Muscle of leg (tissue), 16 donors: ENCODE measurements around the gene GALE. TPM values are rescaled to one million over a fixed set of nuclear protein-coding genes. Genes with fewer than 3 reads are reported as not detected.
"Not testable (repeated sequence)": the region's sequence is repeated elsewhere in the genome, so short reads cannot be mapped to it uniquely, and the experiment has no call there.

Experiments used
- DNase-seq: peaks from one replicate; pipeline ENCODE4 v3.0.0; 2013
- H3K27ac ChIP-seq: one replicate; pipeline ENCODE4 v1.5.1; 2013; ENCODE audit warnings: mild to moderate bottlenecking, low read length, control low read depth
- H3K27me3 ChIP-seq: one replicate; pipeline ENCODE4 v1.6.1; 2013; ENCODE audit warnings: low read length; ENCODE audit not compliant: control insufficient read depth, insufficient read depth
- H3K36me3 ChIP-seq: one replicate; pipeline ENCODE4 v1.6.1; 2013; ENCODE audit warnings: low read length; ENCODE audit not compliant: control insufficient read depth, insufficient read depth
- H3K4me1 ChIP-seq: one replicate; pipeline ENCODE4 v1.6.1; 2013; ENCODE audit warnings: low read length; ENCODE audit not compliant: control insufficient read depth, insufficient read depth
- H3K4me3 ChIP-seq: one replicate; pipeline ENCODE4 v1.5.1; 2013; ENCODE audit warnings: low read length, control low read depth
- H3K9me3 ChIP-seq: replicated peaks from 2 replicates; pipeline ENCODE4 v1.6.1; 2013; ENCODE audit warnings: low read depth, low read length; ENCODE audit not compliant: control insufficient read depth
- WGBS: methylation state at CpG from one replicate; pipeline ENCODE4 v1.1.5; 2013; ENCODE audit warnings: missing lambda C conversion rate; ENCODE audit not compliant: insufficient coverage; 5-methylcytosine and 5-hydroxymethylcytosine counted together
- long read RNA-seq, 11 donors: transcript quantifications; one replicate each; lab custom pipeline, GENCODE V29; 2026
- polyA plus RNA-seq, 8 donors: library from polyadenylated mRNA; unstranded; fragments of 120-200 nt; gene quantifications; one replicate each; pipeline versions ENCODE4 v1.2.1 to v1.2.3, GENCODE V29; 2013; ENCODE audit warnings: inconsistent platforms in 1 of 8, low replicate concordance in 1 of 8; ENCODE audit not compliant: insufficient read length in 8 of 8, insufficient read depth in 1 of 8
- total RNA-seq: library from RNA; stranded (reverse); fragments of 120-200 nt; gene quantifications from one replicate; pipeline ENCODE4 v1.2.4, GENCODE V29; 2013

Gene GALE
- 27.4 TPM for total RNA-seq
- polyA plus RNA-seq, result 10 to 100 TPM; 19.5 to 27.8 (median 22.7) TPM
- long read RNA-seq, donor 1, partial matches to known transcripts, result 0 of 1 reads
- long read RNA-seq, donor 1, other reads (novel, unspliced or antisense), result 0 of 1 reads
- long read RNA-seq, donor 2, result 0 reads
- long read RNA-seq, donor 3, transcript GALE-216 (12 exons, 1,566 nt), result major isoform, 5 of 5 reads
- long read RNA-seq, donor 3, partial matches to known transcripts, result 0 of 5 reads
- long read RNA-seq, donor 3, other reads (novel, unspliced or antisense), result 0 of 5 reads
- long read RNA-seq, donor 4, partial matches to known transcripts, result 5 of 5 reads
- long read RNA-seq, donor 4, other reads (novel, unspliced or antisense), result 0 of 5 reads
- long read RNA-seq, donor 5, partial matches to known transcripts, result 5 of 9 reads
- long read RNA-seq, donor 5, other reads (novel, unspliced or antisense), result 0 of 9 reads
- long read RNA-seq, donor 6, partial matches to known transcripts, result 7 of 16 reads
- long read RNA-seq, donor 6, other reads (novel, unspliced or antisense), result 0 of 16 reads
- long read RNA-seq, donor 7, partial matches to known transcripts, result 5 of 10 reads
- long read RNA-seq, donor 7, other reads (novel, unspliced or antisense), result 0 of 10 reads
- long read RNA-seq, donor 8, partial matches to known transcripts, result 0 of 6 reads
- long read RNA-seq, donor 8, other reads (novel, unspliced or antisense), result 0 of 6 reads
- long read RNA-seq, donor 9, partial matches to known transcripts, result 0 of 2 reads
- long read RNA-seq, donor 9, other reads (novel, unspliced or antisense), result 0 of 2 reads
- long read RNA-seq, donor 10, transcript GALE-216 (12 exons, 1,566 nt), result major isoform, 5 of 5 reads
- long read RNA-seq, donor 10, partial matches to known transcripts, result 0 of 5 reads
- long read RNA-seq, donor 10, other reads (novel, unspliced or antisense), result 0 of 5 reads
- long read RNA-seq, donor 11, partial matches to known transcripts, result 6 of 10 reads
- long read RNA-seq, donor 11, other reads (novel, unspliced or antisense), result 0 of 10 reads

GRCh38 chr1:23800400-23801337 is at the start of gene GALE:
TSS of gene GALE (minus strand) at chr1:23800754. CDS start at chr1:23799007, 1,747 bp downstream.
- H3K36me3 ChIP-seq, result peaks cover 44% of the 10 kb centered on the region
- peak; percentile 99 for DNase-seq
- under 1% methylated on average over 82 of the region's 82 CpGs for WGBS

DNA sequence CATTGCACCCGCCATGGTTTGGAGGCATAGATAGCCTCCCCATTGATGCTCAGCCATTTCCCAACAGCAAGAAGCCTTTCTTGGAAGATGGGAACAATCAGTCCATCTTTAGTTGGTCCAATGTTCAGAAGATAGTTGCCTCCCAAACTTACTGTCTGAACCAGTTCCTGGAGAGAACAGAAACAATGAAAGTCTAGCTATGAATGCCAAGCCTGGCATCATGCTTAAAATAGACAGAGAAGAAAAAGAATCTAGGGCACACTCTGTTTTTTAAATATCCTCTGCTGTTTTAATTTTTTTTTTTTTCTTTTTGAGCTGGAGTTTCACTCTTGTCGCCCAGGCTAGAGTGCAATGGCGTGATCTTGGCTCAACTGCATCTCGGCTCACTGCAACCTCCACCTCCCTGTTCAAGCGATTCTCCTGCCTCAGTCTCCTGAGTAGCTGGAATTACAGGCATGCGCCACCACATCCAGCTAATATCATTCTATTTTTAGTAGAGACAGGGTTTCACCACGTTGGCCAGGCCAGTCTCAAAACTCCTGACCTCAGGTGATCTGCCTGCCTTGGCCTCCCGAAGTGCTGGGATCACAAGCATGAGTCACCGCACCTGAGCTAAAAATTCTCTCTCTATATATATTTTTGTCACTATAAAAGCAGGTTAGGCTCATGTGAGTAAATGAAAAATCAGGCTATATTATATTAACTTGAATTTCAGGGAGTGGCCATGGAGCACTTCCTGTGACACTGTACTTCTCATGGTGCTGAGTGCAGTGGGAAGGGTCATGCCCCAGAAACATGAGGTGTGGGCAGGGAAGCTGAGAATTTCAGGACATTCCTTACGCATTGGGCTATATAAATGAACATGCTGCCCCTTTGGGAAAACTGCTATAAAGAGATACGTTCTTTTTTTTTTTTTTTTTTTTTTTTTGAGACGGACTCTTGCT is 48.4 kb upstream of the GALE start:
- Histone ChIP-seq H3K27me3 (no peaks in the 10 kb centered on the region), H3K4me3 (no peak overlapping the region), H3K4me1 (no peaks in the 10 kb centered on the region), H3K27ac (no peak overlapping the region), H3K9me3 (peaks cover 2% of the 10 kb centered on the region), H3K36me3 (peaks cover 11% of the 10 kb centered on the region)
- 93% methylated on average over 5 of the region's 12 CpGs for WGBS
- no peak for DNase-seq

More at GRCh38 chr1:23800400-23801337, at the start of gene GALE:
- H3K27me3 ChIP-seq, result no peaks in the 10 kb centered on the region
- H3K4me3 ChIP-seq, result peak within 1 kb of the TSS; percentile 89
- no peaks in the 10 kb centered on the region for H3K9me3 ChIP-seq
- peaks cover 24% of the 10 kb centered on the region for H3K4me1 ChIP-seq
- H3K27ac ChIP-seq, result peak within 1 kb of the TSS; percentile 95

DNA sequence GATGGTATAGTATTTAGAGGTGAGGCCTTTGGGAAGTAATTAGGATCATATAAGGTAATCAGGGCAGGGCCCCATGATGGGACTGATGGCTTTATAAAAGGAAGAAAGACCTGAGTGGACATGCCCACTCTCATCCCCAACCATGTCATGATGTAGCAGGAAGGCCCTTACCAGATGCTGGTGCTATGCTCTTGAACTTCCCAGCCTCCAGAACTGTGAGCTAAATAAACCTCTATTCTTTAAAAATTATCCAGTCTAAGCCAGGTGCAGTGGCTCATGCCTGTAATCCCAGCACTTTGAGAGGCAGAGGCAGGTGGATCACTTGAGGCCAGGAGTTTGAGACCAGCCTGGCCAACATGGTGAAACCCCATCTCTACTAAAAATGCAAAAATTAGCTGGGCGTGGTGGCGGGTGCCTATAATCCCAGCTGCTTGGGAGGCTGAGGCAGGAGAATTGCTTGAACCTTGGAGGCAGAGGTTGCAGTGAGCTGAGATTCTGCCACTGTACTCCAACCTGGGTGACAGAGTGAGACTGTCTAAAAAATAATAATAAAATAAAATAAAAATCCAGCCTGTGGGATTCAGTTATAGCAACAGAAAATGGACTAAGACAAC is 47.0 kb upstream of the GALE start:
- H3K36me3 ChIP-seq, result peaks cover 11% of the 10 kb centered on the region
- not testable (repeated sequence) for DNase-seq, H3K27ac ChIP-seq, H3K9me3 ChIP-seq, H3K4me1 ChIP-seq, H3K4me3 ChIP-seq, H3K27me3 ChIP-seq
- no CpG with 5 or more reads among the region's 2 CpGs for WGBS

DNA sequence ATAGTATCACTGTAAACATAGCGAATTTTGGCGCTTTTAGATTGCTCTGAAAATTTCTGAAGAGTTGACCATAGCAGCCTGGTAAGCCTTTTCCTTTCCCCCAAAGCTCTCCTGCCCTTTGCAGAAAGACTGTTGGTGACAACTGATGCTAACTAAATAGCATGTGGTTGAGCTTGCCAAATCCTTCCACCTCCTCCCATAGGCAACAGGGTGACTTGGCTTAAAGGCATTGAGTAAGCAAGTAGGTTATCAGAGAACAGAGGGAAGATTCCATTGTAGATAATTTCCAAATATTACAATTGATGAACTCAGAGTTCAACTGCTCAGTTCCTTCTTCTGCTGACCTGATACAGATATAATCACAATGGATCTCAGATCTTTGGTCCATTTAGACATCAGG is 44.6 kb upstream of the GALE start:
- WGBS, result no CpG with 5 or more reads among the region's 2 CpGs
- Histone ChIP-seq H3K27ac (no peak overlapping the region), H3K27me3 (no peaks in the 10 kb centered on the region), H3K36me3 (peaks cover 11% of the 10 kb centered on the region), H3K9me3 (peaks cover 2% of the 10 kb centered on the region), H3K4me3 (no peak overlapping the region), H3K4me1 (no peaks in the 10 kb centered on the region)
- DNase-seq, result no peak

DNA sequence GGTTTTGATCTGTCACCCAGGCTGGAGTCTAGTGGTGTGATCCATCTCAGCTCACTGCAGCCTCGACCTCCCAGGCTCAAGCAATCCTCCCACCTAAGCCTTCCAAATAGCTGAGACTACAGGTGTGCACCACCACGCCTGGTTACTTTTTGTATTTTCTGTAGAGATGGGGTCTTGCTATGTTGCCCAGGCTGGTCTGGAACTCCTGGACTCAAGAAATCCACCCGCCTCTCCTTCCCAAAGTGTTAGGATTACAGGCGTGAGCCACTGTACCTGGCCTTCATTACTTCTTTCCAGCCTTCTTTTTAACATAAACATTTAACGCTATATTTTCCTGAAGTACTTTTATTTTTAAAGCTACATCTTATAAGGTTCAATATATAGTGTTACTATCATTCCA is 43.1 kb upstream of the GALE start:
- Histone ChIP-seq H3K9me3 (peaks cover 2% of the 10 kb centered on the region), H3K36me3 (peaks cover 11% of the 10 kb centered on the region), H3K27me3 (no peaks in the 10 kb centered on the region), H3K4me3 (no peak overlapping the region), H3K27ac (no peak overlapping the region), H3K4me1 (no peaks in the 10 kb centered on the region)
- WGBS, result 100% methylated on average over 1 of the region's 5 CpGs
- DNase-seq, result no peak

DNA sequence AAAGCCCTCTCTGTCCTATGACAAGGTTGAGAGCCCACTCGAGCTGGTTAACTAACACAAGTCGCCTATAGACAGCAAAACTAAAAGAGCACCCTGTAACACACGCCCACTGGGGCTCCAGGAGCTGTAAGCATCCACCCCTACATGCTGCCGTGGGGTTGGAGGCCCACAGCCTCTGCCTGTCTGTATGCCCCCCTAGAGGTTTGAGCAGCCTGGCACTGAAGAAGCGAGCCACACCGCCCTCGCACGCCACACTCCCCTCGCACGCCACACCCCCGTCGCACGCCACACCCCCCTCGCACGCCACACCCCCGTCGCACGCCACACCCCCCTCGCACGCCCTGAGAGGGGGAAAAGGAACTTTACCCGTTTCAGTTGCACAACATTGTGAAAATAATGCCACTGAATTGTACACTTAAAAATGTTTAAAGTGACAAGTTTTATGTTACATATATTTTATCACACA is 37.9 kb upstream of the GALE start:
- peak; percentile 37 for DNase-seq
- no peaks in the 10 kb centered on the region for H3K9me3 ChIP-seq
- 0% methylated on average over 1 of the region's 21 CpGs for WGBS
- peaks cover 8% of the 10 kb centered on the region for H3K4me1 ChIP-seq
- H3K36me3 ChIP-seq, result no peaks in the 10 kb centered on the region
- H3K27me3 ChIP-seq, result peaks cover 6% of the 10 kb centered on the region
- no peak overlapping the region for H3K27ac ChIP-seq
- H3K4me3 ChIP-seq, result peak overlapping the region; percentile 29

DNA sequence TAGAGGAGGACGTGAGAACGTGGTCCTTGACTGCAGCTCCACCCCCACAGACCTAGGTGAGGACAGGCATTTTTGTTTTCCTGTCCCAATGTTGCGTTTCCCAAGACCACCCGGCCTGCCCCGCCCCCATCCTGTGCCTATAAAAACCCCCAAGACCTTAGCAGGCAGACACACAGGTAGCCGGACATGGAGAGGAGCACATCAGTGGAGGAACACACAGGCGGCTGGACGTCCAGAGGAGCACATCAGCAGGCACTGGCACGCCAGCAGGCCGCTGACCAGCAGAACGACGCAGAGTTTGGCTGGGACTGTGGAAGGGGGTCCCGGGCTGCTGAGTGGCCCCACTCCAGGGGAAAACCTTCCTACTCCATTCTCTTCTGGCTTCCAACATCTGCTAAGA is 37.4 kb upstream of the GALE start:
- Histone ChIP-seq H3K4me1 (peaks cover 8% of the 10 kb centered on the region), H3K27ac (no peak overlapping the region), H3K27me3 (peaks cover 6% of the 10 kb centered on the region), H3K36me3 (no peaks in the 10 kb centered on the region), H3K9me3 (no peaks in the 10 kb centered on the region), H3K4me3 (no peak overlapping the region)
- WGBS, result 6% methylated on average over 6 of the region's 13 CpGs
- no peak for DNase-seq

DNA sequence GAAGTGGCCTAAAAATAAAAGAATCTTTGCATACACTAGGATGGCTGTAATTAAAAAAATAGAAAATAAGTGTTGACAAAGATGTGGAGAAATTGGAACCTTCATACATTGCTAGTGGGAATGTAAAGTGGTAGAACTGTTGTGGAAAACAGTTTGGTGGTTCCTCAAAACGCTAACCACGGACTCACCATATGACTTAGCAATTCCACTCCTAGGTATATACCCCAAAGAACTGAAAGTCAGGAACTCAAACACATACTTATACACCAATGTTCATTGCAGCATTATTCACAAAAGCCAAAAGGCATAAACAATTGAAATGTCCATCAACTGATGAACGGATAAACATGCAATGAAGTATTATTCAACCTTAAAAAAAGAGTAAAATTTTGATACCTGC is 35.5 kb upstream of the GALE start:
- no peak for DNase-seq
- Histone ChIP-seq H3K9me3 (no peaks in the 10 kb centered on the region), H3K4me1 (peaks cover 8% of the 10 kb centered on the region), H3K4me3 (no peak overlapping the region), H3K36me3 (no peaks in the 10 kb centered on the region), H3K27ac (no peak overlapping the region), H3K27me3 (peaks cover 6% of the 10 kb centered on the region)
- no CpG with 5 or more reads among the region's 3 CpGs for WGBS
